HG03097 (cell line): ENCODE results near the gene SCAMP4.
"Not testable (repeated sequence)": the region's sequence is repeated elsewhere in the genome, so short reads cannot be mapped to it uniquely, and the experiment has no call there.

Experiments used
- ATAC-seq: cut with Tn5 transposase; IDR thresholded peaks from one replicate; pipeline ENCODE4 v1.9.1; 2021; ENCODE audit not compliant: unreplicated experiment, low FRiP score

SCAMP4 gene

GRCh38 chr19:1866693-1867348 lies 38.4 kb upstream of the SCAMP4 start:
- ATAC-seq, result no peak

GRCh38 chr19:1867349-1867724 lies 37.9 kb upstream of the SCAMP4 start:
- no peak for ATAC-seq

GRCh38 chr19:1868971-1869370 lies 36.2 kb upstream of the SCAMP4 start:
- no peak for ATAC-seq

GRCh38 chr19:1871140-1871597 lies 34.0 kb upstream of the SCAMP4 start:
- ATAC-seq, result no peak

- no peak for ATAC-seq
These were observed 33.6 kb upstream of the SCAMP4 start for GRCh38 chr19:1871630-1872029.

- no peak for ATAC-seq
These were observed 32.2 kb upstream of the SCAMP4 start for GRCh38 chr19:1872807-1873523.

- no peak for ATAC-seq
These were observed 31.4 kb upstream of the SCAMP4 start for GRCh38 chr19:1873524-1874473.

GRCh38 chr19:1874554-1875185 lies 30.5 kb upstream of the SCAMP4 start:
- ATAC-seq, result no peak

GRCh38 chr19:1875265-1875645 lies 29.9 kb upstream of the SCAMP4 start:
- not testable (repeated sequence) for ATAC-seq

GRCh38 chr19:1875646-1876495 lies 29.3 kb upstream of the SCAMP4 start:
- ATAC-seq, result peak; percentile 87

GRCh38 chr19:1876496-1877279 lies 28.5 kb upstream of the SCAMP4 start:
- ATAC-seq, result peak; percentile 15

- ATAC-seq, result not testable (repeated sequence)
These were observed 27.9 kb upstream of the SCAMP4 start for GRCh38 chr19:1877280-1877660.

GRCh38 chr19:1878583-1878982 lies 26.6 kb upstream of the SCAMP4 start:
- not testable (repeated sequence) for ATAC-seq

GRCh38 chr19:1879982-1880381 lies 25.2 kb upstream of the SCAMP4 start:
- not testable (repeated sequence) for ATAC-seq

- no peak for ATAC-seq
These were observed 24.4 kb upstream of the SCAMP4 start for GRCh38 chr19:1880611-1881392.

GRCh38 chr19:1881393-1882088 lies 23.7 kb upstream of the SCAMP4 start:
- ATAC-seq, result not testable (repeated sequence)

- no peak for ATAC-seq
These were observed 23.0 kb upstream of the SCAMP4 start for GRCh38 chr19:1882089-1882785.
